Stomach (tissue), 4 donors: ENCODE data around the gene LRCH1.

Experiments used
- CTCF ChIP-seq, 7 experiments: fragments of 450-650 bp in 4 of 7; fragments of 200-600 bp in 3 of 7; sonication (generic) in 3 of 7; IDR thresholded peaks; one replicate each; pipeline ENCODE4 v1.5.1; 2016 to 2019; ENCODE audit warnings: antibody characterized with exemption in 7 of 7, control low read depth in 2 of 7, mild to moderate bottlenecking in 1 of 7
- POLR2A ChIP-seq, 4 donors: fragments of 450-650 bp; IDR thresholded peaks; one replicate each; pipeline ENCODE4 v1.6.1; 2016; ENCODE audit warnings: antibody characterized with exemption in 4 of 4, control low read depth in 2 of 4, mild to moderate bottlenecking in 1 of 4, moderate library complexity in 1 of 4

- no peak for TF ChIP-seq CTCF (IDR thresholded peaks at IDR 0.05)
- TF ChIP-seq POLR2A (IDR thresholded peaks at IDR 0.05), result no peak
Observed at GRCh38 chr13:46775385-46776107, 222.6 kb downstream of the LRCH1 start.
